Hindlimb muscle (tissue), 1 donor: ENCODE measurements around the gene ZC3H4. TPM values are rescaled to one million over a fixed set of nuclear protein-coding genes. Genes with fewer than 3 reads are reported as not detected.
"Not testable (repeated sequence)": the region's sequence is repeated elsewhere in the genome, so short reads cannot be mapped to it uniquely, and the experiment has no call there.

Experiments
- DNase-seq: peaks from one replicate; pipeline ENCODE4 v3.0.0-alpha.2; 2013
- polyA plus RNA-seq: library from polyadenylated mRNA; unstranded; fragments of 120-200 nt; gene quantifications from one replicate; pipeline ENCODE4 v1.2.1, GENCODE V29; 2013; ENCODE audit not compliant: insufficient read length

Gene ZC3H4
- polyA plus RNA-seq, 1 donor, result 30.4 TPM

DNA sequence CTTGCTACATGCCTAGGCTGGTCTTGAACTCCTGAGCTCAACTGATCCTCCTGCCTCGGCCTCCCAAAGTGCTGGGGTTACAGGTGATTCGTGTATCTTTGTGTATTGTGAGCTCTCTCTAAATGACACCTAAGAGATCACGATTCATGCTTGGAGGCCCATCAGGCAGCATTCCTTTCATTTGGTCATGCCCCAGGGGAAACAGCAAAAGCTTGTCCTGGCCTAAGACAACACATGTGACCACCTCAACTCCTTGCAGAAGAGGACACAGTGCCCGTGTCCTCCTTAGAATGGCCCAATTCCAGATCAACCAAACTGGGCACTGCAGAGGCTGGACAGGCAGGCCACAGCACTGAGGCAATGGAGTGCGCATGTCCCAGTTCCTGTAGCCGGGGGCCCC lies 32.5 kb downstream of the ZC3H4 start:
- DNase-seq, result no peak

DNA sequence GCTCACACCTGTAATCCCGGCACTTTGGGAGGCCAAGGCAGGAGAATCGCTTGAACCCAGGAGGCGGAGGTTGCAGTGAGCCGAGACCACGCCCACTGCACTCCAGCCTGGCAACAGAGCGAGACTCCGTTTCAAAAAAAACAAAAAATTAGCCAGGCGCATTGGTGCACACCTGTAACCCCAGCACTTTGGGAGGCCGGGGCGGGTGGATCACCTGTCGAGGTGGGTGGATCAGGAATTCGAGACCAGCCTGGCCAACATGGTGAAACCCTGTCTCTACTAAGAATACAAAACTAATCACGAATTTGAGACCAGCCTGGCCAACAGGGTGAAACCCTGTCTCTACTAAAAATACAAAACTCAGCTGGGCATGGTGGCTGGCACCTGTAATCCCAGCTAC lies 35.2 kb downstream of the ZC3H4 start:
- DNase-seq, result not testable (repeated sequence)

DNA sequence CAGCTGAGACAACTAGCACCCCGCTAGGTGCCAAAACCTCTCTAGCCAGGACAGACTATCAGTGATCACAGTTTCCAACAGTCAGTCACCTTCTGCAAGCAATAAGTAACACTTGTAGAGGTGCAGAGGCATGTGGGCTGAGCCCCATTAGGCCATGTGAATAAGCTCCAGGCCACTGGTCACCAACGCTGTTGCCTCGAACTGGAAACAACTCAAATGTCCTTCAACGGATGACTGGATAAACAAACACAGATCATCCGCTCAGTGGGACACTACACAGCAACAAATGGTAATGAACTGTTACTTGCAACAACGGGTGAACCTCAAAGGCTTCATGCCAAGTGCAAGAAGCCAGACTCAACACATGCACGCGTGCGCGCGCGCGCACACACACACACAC lies 37.6 kb downstream of the ZC3H4 start:
- DNase-seq, result no peak

DNA sequence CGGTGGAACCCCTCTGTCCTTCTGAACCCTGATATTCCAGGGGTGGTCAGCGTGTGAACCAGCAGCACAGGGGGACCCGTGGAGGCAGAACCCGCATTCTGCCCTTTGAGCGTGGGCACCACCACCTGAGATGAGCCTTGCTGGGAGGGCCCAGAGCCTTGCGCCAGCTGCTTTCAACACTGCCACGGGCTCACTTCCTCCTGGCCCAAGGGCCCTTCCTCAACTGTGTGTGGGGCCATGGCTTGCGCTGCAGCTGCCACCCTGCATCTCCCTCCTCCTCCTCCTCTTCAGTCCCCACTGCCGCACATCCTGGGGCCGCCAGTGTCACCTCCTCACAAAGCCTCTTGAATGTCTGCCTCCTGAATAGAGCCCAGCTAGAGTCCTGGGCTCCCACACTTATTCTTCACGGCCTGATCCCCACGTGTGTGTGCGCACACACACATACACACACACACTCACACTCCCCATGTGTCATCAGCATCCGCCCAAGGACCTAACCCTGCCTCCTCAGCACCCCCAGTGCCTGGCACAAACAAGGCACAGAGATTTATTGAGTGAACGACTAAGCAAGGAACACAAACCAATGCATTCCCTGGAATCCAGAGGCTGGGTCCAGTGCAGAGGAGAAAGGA lies 38.3 kb downstream of the ZC3H4 start:
- DNase-seq, result no peak

DNA sequence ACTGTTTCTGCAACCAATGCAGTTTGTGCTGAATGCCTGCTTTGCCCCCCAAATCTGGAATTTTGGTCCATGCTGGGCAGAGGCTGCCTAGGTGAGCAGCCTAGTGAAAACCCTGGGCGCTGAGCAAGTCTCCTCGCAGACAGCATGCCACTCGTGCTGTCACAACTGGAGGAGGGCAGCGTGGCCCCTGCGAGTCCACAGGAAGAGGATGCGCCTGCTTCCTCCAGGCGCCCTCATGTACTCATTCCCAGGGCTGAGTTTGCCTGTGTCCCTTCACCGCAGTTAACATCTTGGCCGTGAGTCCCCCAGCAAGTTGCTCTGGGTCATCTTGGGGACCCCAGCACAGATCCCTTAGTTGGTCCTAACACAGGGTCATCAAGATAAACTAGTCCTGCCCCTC lies 39.0 kb downstream of the ZC3H4 start:
- no peak for DNase-seq

DNA sequence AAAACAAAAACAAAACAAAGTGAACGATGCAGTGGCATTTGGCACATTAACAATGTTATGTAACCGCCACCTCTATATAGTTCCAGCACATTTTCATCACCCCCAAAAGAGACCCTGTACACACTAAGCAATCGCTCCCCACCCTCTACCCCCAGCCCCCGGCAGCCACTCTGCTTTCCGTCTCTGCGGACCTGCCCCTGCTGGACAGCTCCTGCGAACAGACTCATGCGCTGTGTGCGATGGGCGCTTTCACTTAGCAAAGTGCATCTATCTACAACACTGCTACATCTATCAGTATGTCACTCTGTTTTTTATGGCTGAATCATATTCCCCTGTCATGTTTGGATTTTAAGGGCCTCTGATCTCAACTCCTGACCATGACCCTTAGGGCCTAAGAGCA lies 40.0 kb downstream of the ZC3H4 start:
- DNase-seq, result no peak

DNA sequence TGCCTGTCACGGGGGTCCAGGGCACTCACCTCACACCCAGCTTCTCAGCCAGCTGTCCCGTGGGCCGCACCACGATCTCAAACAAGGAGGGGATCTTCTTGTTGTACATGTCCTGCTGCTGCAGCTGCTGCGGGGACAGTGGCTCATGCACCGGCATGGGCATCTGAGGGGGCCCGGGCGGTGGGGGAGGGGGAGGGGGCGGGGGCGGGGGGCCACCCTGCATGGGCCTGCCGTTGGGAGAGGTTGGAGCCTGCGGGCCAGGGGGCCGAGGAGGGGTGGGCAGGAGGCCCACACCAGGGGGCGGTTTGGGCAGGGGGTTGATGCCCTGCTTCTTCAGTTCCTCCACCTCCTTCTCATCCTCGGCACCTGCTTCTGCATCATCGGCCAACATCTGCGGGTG lies 41.3 kb downstream of the ZC3H4 start:
- no peak for DNase-seq

DNA sequence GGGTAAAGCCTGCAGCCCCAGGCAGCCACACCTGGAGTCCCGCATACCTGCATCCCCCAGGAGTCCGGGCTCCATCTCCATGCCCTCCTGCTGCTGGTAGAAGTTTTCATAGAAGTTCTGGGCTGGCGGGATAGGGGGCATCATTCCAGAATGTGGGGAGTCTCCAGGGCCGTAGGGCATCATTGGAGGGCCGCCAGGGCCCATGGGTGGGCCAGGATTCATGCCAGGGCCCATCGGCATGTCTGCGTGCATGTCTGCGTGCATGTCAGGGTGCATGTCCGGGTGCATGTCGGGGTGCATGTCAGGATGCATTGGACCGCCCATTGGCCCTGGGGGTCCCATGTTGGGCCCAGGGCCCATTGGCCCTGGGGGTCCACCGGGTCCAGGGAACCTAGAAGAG lies 41.8 kb downstream of the ZC3H4 start:
- DNase-seq, result no peak

DNA sequence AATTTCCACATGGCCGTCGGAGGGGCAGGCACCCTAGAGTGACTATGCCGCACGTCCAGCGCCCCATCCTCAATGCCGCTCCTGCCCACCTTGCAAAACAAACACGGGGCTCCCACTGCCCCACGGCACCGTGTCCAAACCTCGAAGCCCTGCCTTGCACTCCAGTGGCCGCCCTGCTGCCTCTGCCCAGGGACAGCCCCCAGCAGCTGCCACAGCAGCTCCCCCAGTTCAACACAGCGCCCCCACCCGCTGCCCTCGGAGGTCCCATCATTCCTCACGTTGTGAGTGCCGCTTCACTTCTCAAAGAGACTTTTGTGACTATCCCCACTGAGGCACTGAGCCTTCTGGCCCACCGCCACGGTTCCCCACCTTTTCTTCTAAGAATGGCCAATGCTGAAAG lies 42.8 kb downstream of the ZC3H4 start:
- no peak for DNase-seq

DNA sequence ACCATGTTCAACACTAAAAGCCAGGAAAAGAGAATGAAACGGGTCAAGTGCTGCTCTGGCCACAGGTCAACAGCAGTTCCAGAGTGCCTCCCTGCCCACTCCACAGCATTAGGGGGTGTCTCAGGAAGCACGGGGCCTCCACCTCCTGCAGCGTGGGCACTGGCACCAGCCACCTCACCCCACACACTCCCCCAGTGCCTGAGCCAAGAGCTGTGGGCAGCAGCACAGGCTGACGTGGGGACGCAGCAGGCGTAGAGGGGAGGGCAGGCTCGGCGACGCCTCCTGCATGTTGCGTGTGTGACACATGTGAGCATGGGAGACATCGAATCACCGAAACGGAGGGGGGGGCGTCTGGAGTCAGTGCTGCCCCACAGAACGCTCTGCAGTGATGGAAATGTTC lies 43.8 kb downstream of the ZC3H4 start:
- no peak for DNase-seq

DNA sequence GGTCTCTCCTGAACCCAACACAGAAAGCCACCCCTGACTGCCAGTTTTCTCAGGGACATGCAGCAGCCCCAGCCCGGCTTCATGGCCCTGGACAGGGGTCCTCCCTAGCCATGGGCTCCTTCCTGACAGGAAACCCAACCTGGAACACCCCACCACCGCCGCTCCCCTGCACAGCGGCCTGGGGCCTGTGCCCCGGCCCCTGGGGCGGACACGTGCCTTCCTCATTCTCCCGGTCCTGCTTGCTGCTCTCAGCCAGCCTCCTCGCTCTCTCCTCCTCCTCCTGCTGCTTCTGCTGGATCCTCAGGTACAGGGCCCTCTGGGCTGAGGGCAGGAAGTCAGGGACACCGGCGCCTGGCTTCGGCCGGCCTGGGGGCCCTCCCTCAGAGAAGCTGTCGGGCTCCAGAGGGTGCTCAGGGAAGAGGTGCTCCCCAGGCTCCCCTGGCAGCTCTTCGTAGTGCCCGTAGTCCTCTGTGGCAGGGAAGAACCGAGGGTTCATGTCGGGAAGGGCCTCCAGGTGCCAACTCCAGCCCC lies 44.6 kb downstream of the ZC3H4 start:
- DNase-seq, result no peak

DNA sequence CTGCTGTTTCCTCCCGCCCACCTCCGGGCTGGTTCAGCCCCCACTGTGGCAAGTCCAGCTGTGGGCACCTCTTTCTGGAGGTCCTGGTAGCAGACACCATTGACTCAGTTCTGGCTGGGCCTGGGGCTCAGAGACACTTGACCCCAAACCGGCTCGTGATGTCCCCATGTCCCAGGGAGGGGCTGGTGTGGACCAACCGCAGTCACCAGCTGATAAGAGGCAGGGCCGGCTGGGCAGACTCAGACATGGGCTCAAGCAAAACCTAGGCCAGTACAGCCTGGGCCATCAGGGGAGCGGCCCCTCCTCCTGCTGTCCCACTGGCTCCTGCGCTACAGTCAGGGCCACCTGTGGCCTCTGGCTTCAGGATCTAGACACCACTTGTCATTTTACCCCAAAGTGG lies 45.3 kb downstream of the ZC3H4 start:
- DNase-seq, result no peak

DNA sequence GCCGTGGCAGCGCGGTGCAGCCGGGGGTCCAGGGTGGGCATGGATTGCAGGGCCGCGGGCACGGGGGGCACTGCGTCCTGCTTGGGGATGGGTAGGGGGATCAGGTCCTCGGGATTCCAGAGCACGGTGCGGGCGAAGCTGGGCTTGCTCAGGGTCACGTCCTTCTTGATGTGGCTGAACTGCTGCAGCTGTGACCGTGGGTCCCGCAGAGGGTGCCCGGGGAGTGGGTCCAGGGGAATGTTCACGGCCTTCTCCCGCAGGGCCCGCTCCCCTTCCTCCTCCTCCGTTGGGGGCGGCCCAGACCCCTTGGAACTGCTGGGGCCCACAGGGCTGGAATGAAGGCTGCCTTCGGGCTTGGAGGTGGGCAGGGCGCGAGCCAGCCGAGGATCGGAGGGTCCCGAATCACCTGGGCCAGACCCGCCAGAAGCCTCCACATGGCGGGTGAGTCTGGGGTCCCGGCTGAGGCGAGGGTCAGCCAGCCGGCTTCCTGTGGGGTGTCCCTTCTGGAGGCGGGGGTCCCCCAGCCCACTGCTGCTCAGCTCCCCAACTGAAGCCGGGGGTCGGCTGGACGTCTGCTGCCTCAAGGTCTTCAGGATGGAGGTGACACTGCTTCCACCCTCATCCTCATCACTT lies 46.2 kb downstream of the ZC3H4 start:
- no peak for DNase-seq

DNA sequence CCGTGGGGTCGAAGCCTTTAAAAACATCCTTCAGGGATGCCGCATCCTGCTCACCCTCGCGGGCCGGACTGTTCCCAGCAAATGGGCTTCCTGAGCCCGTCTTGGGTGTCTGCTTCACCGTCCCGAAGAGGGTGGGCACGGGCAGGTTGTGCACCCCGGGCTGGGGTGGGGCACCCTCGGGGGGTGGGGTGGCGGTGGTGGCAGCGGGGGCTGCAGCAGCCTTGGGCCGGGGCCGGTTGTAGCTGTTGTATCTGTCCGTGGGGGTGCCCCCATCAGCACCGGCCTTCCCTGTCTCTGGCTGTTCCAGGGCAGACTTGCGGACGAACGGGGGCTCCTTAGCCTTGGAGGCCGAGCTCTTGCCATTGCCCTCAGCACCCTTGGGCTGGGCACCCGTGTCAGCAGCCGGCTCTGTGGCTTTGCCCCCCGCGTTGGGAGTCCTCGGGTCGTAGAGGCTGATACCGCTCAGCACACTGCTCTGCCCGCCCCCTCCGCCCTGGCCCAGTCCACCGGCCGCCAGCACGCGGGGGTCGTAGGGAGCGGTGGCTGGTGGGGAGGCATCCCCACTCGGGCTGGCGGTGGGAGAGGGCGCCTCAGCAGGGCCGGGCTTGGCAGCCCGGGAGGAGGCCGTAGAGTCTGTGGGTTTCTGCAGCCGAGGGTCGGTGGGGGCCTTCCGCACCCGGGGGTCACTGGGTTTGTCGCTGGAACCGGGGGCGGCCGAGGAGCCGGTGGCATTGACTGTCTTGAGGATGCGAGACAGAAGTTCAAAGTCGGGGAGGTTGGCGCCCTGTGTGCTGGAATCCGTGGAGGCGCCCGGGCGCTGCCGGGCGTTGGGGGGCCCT lies 47.0 kb downstream of the ZC3H4 start:
- no peak for DNase-seq

DNA sequence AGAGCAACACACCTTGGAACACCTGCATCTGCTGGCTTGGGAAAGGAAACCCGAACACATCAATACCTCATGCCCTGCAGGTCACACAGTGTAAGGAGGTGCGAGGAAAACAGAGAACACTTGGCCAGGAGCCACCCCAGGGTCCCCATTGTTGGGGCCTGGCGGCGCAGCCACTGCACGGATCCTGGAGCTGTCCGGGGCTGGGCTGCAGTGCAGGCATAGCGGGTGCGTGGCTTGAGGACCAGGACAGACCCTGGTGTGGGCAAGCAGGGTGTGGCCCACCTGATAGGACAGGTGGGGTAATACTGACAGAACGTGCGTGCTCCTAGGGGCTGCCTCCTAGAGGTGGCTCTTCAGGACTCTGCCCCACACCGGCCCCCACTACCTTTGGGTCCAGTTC lies 48.3 kb downstream of the ZC3H4 start:
- no peak for DNase-seq

DNA sequence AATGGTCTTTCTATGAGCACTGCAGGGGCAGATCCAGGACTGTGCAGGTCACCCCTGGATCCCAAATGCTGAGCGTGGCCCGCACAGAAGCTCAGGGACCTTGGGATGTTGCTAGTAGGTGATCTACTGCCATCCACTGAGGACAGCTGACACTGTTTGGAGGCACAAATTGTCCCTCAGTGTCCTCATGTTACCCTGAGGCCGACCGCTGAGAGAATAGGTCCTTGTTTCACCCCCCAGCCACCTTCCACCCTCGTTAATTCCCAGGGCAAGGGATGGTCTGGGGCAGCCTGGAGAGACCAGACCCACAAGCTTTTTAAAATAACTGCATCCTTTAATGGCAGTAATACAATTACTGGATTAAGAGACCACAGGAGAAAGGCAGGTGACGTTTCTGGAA lies 49.7 kb downstream of the ZC3H4 start:
- no peak for DNase-seq

DNA sequence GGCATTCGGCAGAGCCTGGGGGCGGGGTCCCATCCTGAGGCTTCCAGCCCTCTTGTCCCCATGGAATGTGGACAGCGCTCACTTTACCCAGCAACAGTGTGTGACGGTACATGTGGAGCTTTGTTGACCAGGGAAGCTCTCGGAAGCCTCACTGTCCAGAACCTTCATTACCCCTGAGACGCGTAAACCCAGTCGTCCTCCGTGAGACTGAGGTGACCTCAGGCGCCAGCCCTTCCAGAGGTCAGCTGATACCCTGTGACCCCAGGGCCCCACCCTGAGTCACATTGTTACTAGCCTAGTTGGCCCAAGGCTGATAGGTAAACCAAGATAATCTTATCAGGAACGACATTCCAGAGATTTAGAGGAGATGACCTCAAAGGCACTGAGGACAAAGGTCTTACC lies 55.0 kb downstream of the ZC3H4 start:
- DNase-seq, result no peak

DNA sequence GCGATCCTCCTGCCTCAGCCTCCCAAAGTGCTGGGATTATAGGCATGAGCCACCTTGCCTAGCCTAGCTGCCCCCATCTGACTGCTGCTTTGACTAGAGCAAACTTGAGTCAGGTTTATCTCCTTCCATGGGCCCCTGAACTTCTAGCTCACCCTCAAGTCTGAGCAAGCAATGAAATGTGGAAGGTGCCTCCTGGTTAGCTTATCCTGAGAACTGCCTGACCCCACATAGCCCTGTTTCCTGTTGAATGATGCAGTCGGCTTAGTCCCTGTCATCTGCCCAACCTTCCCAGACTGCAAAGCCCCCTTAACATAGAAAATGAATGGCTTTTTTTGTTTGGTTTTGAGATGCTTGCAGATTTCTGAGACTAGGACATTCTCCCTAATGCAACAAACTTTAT lies 56.2 kb downstream of the ZC3H4 start:
- DNase-seq, result no peak

DNA sequence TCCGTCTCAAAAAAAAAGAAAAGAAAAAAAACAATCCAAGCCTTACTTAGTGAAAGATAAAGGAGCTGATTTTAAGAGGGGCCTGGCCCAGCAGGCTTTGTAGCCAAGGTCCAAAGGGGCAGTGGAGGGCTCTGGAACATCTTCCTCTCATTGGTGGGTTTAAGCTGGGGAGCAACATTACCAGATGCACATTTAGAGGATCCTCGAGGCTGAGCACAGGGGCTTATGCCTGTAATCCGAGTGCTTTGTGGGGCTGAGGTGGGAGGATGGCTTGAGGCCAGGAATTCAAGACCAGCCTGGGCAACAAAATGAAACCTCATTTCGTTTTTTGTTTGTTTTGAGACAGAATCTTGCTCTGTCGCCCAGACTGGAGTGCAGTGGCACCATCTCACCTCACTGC lies 57.2 kb downstream of the ZC3H4 start:
- DNase-seq, result no peak

DNA sequence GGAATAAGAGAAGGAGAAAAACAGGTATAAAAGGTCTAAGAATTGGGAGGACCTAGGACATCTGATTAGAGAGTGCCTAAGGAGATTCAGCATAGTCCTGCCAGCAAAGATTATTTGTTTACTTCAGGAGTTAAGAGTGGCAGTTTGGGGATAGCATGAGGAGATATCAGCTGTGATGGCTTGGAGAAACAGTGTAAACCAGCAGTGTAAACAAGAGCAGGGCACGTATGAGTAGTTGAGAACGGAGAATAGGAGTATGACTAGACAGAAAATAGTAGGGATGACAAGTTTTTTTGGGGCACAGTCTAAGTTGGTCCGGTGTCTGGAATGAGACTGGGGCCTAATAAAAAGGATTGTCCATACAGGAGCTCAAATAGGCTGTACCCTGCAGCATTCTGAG lies 63.0 kb downstream of the ZC3H4 start:
- DNase-seq, result not testable (repeated sequence)

DNA sequence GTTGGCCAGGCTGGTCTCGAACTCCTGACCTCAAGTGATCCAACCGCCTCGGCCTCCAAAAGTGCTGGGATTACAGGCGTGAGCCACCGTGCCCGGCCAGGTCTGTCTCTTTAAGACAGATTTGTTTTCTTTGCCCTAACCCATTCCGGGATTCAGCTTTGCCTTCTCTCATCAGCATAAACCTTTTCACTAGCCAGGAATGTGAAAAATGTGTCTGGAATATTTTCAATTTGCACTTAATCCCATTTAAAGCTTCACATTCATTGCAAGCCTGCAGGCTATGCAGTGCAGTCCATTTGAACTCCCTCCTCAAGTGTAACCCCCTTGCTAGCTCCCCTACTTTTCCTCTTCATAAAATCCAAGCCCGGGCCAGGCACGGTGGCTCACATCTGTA lies 64.3 kb downstream of the ZC3H4 start:
- DNase-seq, result no peak

DNA sequence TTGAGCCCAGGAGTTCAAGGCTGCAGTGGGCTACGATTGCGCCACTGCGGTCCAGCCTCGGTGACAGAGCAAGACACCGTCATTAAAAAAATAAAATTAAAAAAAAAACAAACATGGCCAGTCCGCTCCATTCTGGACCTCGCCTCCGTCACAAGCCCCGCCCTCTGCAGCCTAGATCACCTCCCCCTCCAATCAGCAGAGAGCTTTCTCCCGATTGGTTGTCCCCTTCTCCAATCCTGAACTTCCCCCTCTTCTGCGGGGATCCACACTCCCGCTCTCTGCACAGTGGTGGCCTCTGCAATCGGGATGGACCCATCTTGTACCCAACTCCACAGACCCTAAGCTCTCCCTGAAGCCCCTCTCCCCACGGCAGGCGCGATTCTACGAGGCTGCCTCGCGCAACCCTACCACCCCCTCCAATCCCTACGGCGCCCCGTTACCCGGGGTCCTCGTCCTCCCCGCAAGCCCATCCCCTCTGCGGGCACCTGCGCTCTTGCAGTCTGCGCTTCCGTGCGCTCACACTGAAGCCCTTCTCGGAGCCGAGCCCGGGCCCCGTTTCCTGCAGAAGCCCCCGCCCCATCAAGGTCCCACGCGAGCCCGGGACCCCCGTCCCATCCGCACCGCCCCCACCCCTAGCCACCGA lies 65.7 kb downstream of the ZC3H4 start:
- peak; percentile 86 for DNase-seq

DNA sequence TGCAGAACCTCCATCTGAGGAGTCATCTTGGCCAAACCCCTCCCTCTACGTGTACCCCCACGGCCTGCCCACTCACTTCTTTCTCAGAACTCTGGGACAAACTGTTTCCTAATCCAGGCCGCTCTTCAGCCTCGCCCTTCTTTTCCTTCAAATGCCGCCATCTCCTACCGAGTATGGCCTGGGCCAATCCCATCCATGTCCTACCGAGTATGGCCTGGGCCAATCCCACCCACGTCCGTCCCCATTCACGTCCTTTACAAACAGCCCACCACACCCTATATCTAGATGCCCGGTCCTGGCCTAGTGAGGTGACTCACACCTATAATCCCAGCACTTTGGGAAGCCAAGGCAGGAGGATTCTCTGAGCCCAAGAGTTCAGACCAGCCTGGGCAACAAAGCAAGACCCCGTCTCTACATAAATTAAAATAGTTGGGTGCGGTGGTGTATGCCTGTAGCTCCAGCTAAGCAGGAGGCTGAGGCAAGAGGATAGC lies 66.3 kb downstream of the ZC3H4 start:
- no peak for DNase-seq
